Activated naive CD8-positive, alpha-beta T cell treated with anti-CD3 and anti-CD28 coated beads, Interleukin-2, amount 50 U/mL, for 24 hours (primary cell): ENCODE measurements around the gene SLC9C2.
"Not testable (repeated sequence)": the region's sequence is repeated elsewhere in the genome, so short reads cannot be mapped to it uniquely, and the experiment has no call there.

Experiments used
- ATAC-seq: fragments of 150-1000 bp; cut with Tn5 transposase; one replicate; pipeline ENCODE4 v1.10.0; 2021
- DNase-seq: peaks from one replicate; pipeline ENCODE4 v3.0.0; 2021
- H3K27ac Mint-ChIP-seq: one replicate; pipeline ENCODE4 v1.8.0; 2021; ENCODE audit warnings: mild to moderate bottlenecking, mixed read lengths
- H3K27me3 Mint-ChIP-seq: one replicate; pipeline ENCODE4 v1.8.0; 2021; ENCODE audit warnings: mixed read lengths
- H3K36me3 Mint-ChIP-seq: one replicate; pipeline ENCODE4 v1.8.0; 2021; ENCODE audit warnings: low read depth, mixed read lengths
- H3K4me1 Mint-ChIP-seq: one replicate; pipeline ENCODE4 v1.8.0; 2021; ENCODE audit warnings: mixed read lengths
- H3K4me3 Mint-ChIP-seq: one replicate; pipeline ENCODE4 v1.8.0; 2021; ENCODE audit warnings: mild to moderate bottlenecking, moderate library complexity, mixed read lengths
- H3K9me3 Mint-ChIP-seq: one replicate; pipeline ENCODE4 v1.8.0; 2021; ENCODE audit warnings: mixed read lengths

The SLC9C2 gene

GRCh38 chr1:173608503-173609216 lies 5.8 kb upstream of the SLC9C2 start:
- ATAC-seq (no peak), DNase-seq (no peak)
- Mint-ChIP-seq H3K4me1 (no peaks in the 10 kb centered on the region), H3K9me3 (no peaks in the 10 kb centered on the region), H3K4me3 (no peak overlapping the region), H3K27me3 (no peaks in the 10 kb centered on the region), H3K36me3 (no peaks in the 10 kb centered on the region), H3K27ac (no peak overlapping the region)

GRCh38 chr1:173601588-173601987 lies 1.3 kb downstream of the SLC9C2 start:
- DNase-seq (no peak), ATAC-seq (no peak)
- Mint-ChIP-seq H3K9me3 (no peaks in the 10 kb centered on the region), H3K36me3 (no peaks in the 10 kb centered on the region), H3K4me1 (peaks cover 2% of the 10 kb centered on the region), H3K27me3 (no peaks in the 10 kb centered on the region), H3K4me3 (no peak overlapping the region), H3K27ac (no peak overlapping the region)

- DNase-seq (no peak), ATAC-seq (no peak)
- peaks cover 3% of the 10 kb centered on the region for H3K4me1 Mint-ChIP-seq
- no peak overlapping the region for H3K4me3 Mint-ChIP-seq
- peaks cover 2% of the 10 kb centered on the region for H3K27me3 Mint-ChIP-seq
- H3K27ac Mint-ChIP-seq = no peak overlapping the region
- no peaks in the 10 kb centered on the region for H3K36me3 Mint-ChIP-seq
- H3K9me3 Mint-ChIP-seq = peaks cover 7% of the 10 kb centered on the region
Observed at GRCh38 chr1:173596097-173596825, 6.6 kb downstream of the SLC9C2 start.

- not testable (repeated sequence) for H3K9me3 Mint-ChIP-seq, H3K36me3 Mint-ChIP-seq, H3K27ac Mint-ChIP-seq, H3K27me3 Mint-ChIP-seq, ATAC-seq, H3K4me1 Mint-ChIP-seq, H3K4me3 Mint-ChIP-seq, DNase-seq
Observed at GRCh38 chr1:173591138-173591537, 11.7 kb downstream of the SLC9C2 start.

- Mint-ChIP-seq H3K4me1 (peaks cover 3% of the 10 kb centered on the region), H3K27ac (no peak overlapping the region), H3K4me3 (no peak overlapping the region), H3K36me3 (no peaks in the 10 kb centered on the region), H3K9me3 (no peaks in the 10 kb centered on the region), H3K27me3 (peaks cover 2% of the 10 kb centered on the region)
- ATAC-seq (no peak), DNase-seq (no peak)
Observed at GRCh38 chr1:173590557-173590956, 12.3 kb downstream of the SLC9C2 start.

GRCh38 chr1:173581383-173582079 lies 21.3 kb downstream of the SLC9C2 start:
- no peak overlapping the region for H3K27ac Mint-ChIP-seq
- ATAC-seq (no peak), DNase-seq (no peak)
- H3K36me3 Mint-ChIP-seq = no peaks in the 10 kb centered on the region
- H3K27me3 Mint-ChIP-seq = peaks cover 2% of the 10 kb centered on the region
- H3K4me1 Mint-ChIP-seq = no peaks in the 10 kb centered on the region
- no peak overlapping the region for H3K4me3 Mint-ChIP-seq
- H3K9me3 Mint-ChIP-seq = no peaks in the 10 kb centered on the region

GRCh38 chr1:173580658-173581057 lies 22.2 kb downstream of the SLC9C2 start:
- no peak for ATAC-seq

GRCh38 chr1:173580071-173580470 lies 22.8 kb downstream of the SLC9C2 start:
- DNase-seq = no peak
- Mint-ChIP-seq H3K27me3 (peaks cover 2% of the 10 kb centered on the region), H3K27ac (no peak overlapping the region), H3K9me3 (no peaks in the 10 kb centered on the region), H3K4me1 (no peaks in the 10 kb centered on the region), H3K36me3 (no peaks in the 10 kb centered on the region), H3K4me3 (no peak overlapping the region)
- no peak for ATAC-seq

More at GRCh38 chr1:173580658-173581057, 22.2 kb downstream of the SLC9C2 start:
- no peak for DNase-seq
- H3K27me3 Mint-ChIP-seq = peaks cover 2% of the 10 kb centered on the region
- H3K36me3 Mint-ChIP-seq = no peaks in the 10 kb centered on the region
- no peaks in the 10 kb centered on the region for H3K4me1 Mint-ChIP-seq
- no peaks in the 10 kb centered on the region for H3K9me3 Mint-ChIP-seq
- no peak overlapping the region for H3K4me3 Mint-ChIP-seq
- no peak overlapping the region for H3K27ac Mint-ChIP-seq

- Mint-ChIP-seq H3K27ac (no peak overlapping the region), H3K36me3 (no peaks in the 10 kb centered on the region), H3K4me3 (no peak overlapping the region), H3K4me1 (peaks cover 11% of the 10 kb centered on the region), H3K9me3 (no peaks in the 10 kb centered on the region), H3K27me3 (no peaks in the 10 kb centered on the region)
- no peak for ATAC-seq
- no peak for DNase-seq
Observed at GRCh38 chr1:173573596-173573995, 29.3 kb downstream of the SLC9C2 start.

- Mint-ChIP-seq H3K9me3 (peaks cover 7% of the 10 kb centered on the region), H3K27me3 (peaks cover 2% of the 10 kb centered on the region), H3K27ac (no peak overlapping the region), H3K4me1 (peaks cover 11% of the 10 kb centered on the region), H3K4me3 (no peak overlapping the region), H3K36me3 (no peaks in the 10 kb centered on the region)
- ATAC-seq (no peak), DNase-seq (no peak)
Observed at GRCh38 chr1:173572201-173572873, 30.5 kb downstream of the SLC9C2 start.

- no peaks in the 10 kb centered on the region for H3K36me3 Mint-ChIP-seq
- H3K4me3 Mint-ChIP-seq = no peak overlapping the region
- peak; percentile 13 for DNase-seq
- H3K4me1 Mint-ChIP-seq = peaks cover 11% of the 10 kb centered on the region
- ATAC-seq = peak; percentile 90
- peaks cover 4% of the 10 kb centered on the region for H3K27me3 Mint-ChIP-seq
- no peak overlapping the region for H3K27ac Mint-ChIP-seq
- peaks cover 11% of the 10 kb centered on the region for H3K9me3 Mint-ChIP-seq
Observed at GRCh38 chr1:173570370-173571007, 32.4 kb downstream of the SLC9C2 start.

- peaks cover 11% of the 10 kb centered on the region for H3K4me1 Mint-ChIP-seq
Observed at GRCh38 chr1:173568483-173568882, 34.4 kb downstream of the SLC9C2 start.

GRCh38 chr1:173563846-173564245 lies 39.0 kb downstream of the SLC9C2 start:
- H3K27me3 Mint-ChIP-seq, H3K4me3 Mint-ChIP-seq, H3K27ac Mint-ChIP-seq, H3K36me3 Mint-ChIP-seq, H3K4me1 Mint-ChIP-seq, ATAC-seq, DNase-seq: not testable (repeated sequence)
- peaks cover 15% of the 10 kb centered on the region for H3K9me3 Mint-ChIP-seq

More at GRCh38 chr1:173568483-173568882, 34.4 kb downstream of the SLC9C2 start:
- H3K27ac Mint-ChIP-seq = no peak overlapping the region
- H3K4me3 Mint-ChIP-seq = no peak overlapping the region
- H3K36me3 Mint-ChIP-seq = no peaks in the 10 kb centered on the region
- peaks cover 4% of the 10 kb centered on the region for H3K27me3 Mint-ChIP-seq
- peaks cover 15% of the 10 kb centered on the region for H3K9me3 Mint-ChIP-seq
- DNase-seq (no peak), ATAC-seq (no peak)

GRCh38 chr1:173562813-173563212 lies 40.1 kb downstream of the SLC9C2 start:
- Mint-ChIP-seq H3K27ac (no peak overlapping the region), H3K4me3 (no peak overlapping the region), H3K4me1 (peaks cover 4% of the 10 kb centered on the region), H3K36me3 (no peaks in the 10 kb centered on the region), H3K27me3 (peaks cover 2% of the 10 kb centered on the region), H3K9me3 (peaks cover 13% of the 10 kb centered on the region)
- no peak for ATAC-seq
- no peak for DNase-seq
